ENCODE results near the gene GALR3.

DNA sequence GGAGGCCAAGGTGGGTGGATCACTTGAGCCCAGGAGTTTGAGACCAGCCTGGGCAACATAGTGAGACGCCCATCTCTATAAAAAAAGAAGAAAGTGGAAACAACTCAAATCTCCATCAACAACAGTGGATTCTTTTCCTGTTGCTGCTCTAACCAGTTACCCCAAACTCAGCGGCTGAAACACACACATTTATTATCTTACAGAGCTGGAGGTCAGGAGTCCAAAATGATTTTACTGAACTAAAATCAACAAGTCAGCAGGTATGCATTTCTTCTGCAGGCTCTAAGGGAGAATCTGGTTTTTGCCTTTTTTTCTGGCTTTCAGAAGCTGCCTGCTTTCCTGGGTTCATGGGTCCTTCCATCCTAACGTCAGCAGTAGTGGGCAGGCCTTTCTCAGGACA lies 27.1 kb upstream of the GALR3 start:
- TF ChIP-seq EZH2phosphoT487 (IDR thresholded peaks at IDR 0.05; ENCODE audit: insufficient read depth, low read depth) (no peak), EZH2 (IDR thresholded peaks at IDR 0.05; ENCODE audit: insufficient read depth, poor library complexity, severe bottlenecking) (no peak)

All from GM23248 (cell line).